Stimulated activated CD4-positive, alpha-beta T cell treated with anti-CD3 and anti-CD28 coated beads, TNF-alpha, amount 100 ng/mL, for 48 hours (primary cell): Measurements from ENCODE around the gene C17orf58.
"Not testable (repeated sequence)": the region's sequence is repeated elsewhere in the genome, so short reads cannot be mapped to it uniquely, and the experiment has no call there.

Experiments used
- DNase-seq, 3 donors: peaks; one replicate each; pipeline ENCODE4 v3.0.0-alpha.2; 2020; ENCODE audit warnings: low read depth in 3 of 3

The C17orf58 gene

GRCh38 chr17:67960276-67960675, 36.0 kb downstream of the C17orf58 start:
- not testable (repeated sequence) for DNase-seq

GRCh38 chr17:67959510-67959909, 36.8 kb downstream of the C17orf58 start:
- no peak for DNase-seq

DNA sequence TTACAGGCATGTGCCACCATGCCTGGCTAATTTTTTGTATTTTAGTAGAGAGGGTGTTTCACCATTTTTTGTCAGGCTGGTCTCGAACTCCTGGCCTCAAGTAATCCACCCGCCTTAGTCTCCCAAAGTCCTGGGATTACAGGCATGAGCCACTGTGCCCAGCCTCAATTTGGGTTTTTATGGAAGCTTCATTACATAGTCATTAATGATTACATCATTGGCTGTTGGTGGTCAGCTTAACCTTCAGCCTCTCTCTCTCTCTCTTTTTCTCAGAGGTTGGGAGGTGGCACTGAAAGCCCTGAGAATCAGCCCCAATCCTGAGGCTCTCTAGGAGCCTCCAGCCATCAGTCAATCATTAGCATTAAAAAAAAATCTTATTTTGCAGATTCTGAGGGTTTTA, 45.3 kb downstream of the C17orf58 start:
- DNase-seq: no peak

- no peak for DNase-seq
These were observed 48.9 kb downstream of the C17orf58 start for GRCh38 chr17:67947325-67947813.

GRCh38 chr17:67946513-67946912, 49.8 kb downstream of the C17orf58 start:
- no peak for DNase-seq

DNA sequence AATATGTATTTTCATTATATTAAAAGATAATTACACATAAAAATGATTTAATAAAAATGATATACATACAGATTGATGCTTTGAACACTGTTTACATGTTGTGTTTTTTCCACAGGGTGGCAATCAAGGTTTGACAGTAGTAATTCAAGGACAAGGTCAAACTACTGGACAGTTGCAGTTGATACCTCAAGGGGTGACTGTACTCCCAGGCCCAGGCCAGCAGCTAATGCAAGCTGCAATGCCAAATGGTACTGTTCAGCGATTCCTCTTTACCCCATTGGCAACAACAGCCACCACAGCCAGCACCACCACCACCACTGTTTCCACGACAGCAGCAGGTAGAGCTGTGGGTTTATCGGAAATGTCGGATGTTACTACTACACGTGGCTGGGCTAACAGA, 52.2 kb downstream of the C17orf58 start:
- no peak for DNase-seq

- no peak for DNase-seq
These were observed 53.5 kb downstream of the C17orf58 start for GRCh38 chr17:67942810-67943209.
